Measurements from ENCODE around the gene RUFY1. TPM values are rescaled to one million over a fixed set of nuclear protein-coding genes. Genes with fewer than 3 reads are reported as not detected.

The RUFY1 gene
- total and polyA plus RNA-seq, 10 of the 15 experiments (the other 5 are each of a cell fraction or from before 2014, with no cell fraction given) = 5.7 to 36.3 (median 24.5) TPM

- Histone ChIP-seq H3K27me3 (replicated peaks in 1 of 2; ENCODE audit: control insufficient read depth in 2 of 2, insufficient read depth in 2 of 2, low read length in 1 of 2) (no peaks in the 10 kb centered on the region), H3K79me2 (ENCODE audit: control insufficient read depth, insufficient read depth, low read length) (no peaks in the 10 kb centered on the region), H3K4me2 (ENCODE audit: control insufficient read depth, insufficient read depth) (no peak overlapping the region), H3K4me3 (no peak overlapping the region), H3K27ac (ENCODE audit: control insufficient read depth, insufficient read depth) (no peak overlapping the region), H2AFZ (ENCODE audit: control insufficient read depth, low read depth, low read length) (no peak overlapping the region), H3K9ac (ENCODE audit: control insufficient read depth, insufficient read depth, low read length) (no peak overlapping the region), H3K9me3 (replicated peaks; ENCODE audit: control insufficient read depth, insufficient read depth, low read length) (no peaks in the 10 kb centered on the region), H3K4me1 (ENCODE audit: control insufficient read depth, insufficient read depth, low read length) (no peaks in the 10 kb centered on the region), H3K36me3 (ENCODE audit: control insufficient read depth in 2 of 2, insufficient read depth in 2 of 2, low read length in 1 of 2) (no peaks in the 10 kb centered on the region), H4K20me1 (ENCODE audit: control insufficient read depth, insufficient read depth) (no peaks in the 10 kb centered on the region)
- intact Hi-C loops (cut with micrococcal nuclease; ENCODE audit: unreplicated experiment) (no loop called here), in situ Hi-C loops (cut with MboI) (no loop called here)
- FAIRE-seq (no peak), ATAC-seq (no peak), DNase-seq (ENCODE audit: low read depth, low spot score) (no peak)
- WGBS (ENCODE audit: insufficient coverage, insufficient replicate concordance, low lambda C conversion rate, missing lambda C conversion rate) = 45% methylated on average over 17 of the region's 17 CpGs
- SMC1A ChIA-PET (ENCODE audit: uncharacterized antibody, unreplicated experiment) = no interaction called here
- TF ChIP-seq WRNIP1 (IDR thresholded peaks at IDR 0.05; ENCODE audit: borderline replicate concordance, low read depth, low read length) (no peak), E2F8 (IDR thresholded peaks at IDR 0.05; ENCODE audit: low read depth, partially characterized antibody) (no peak), ZZZ3 (IDR thresholded peaks at IDR 0.05; ENCODE audit: control insufficient read depth, insufficient read length, low read depth) (no peak), SUZ12 (IDR thresholded peaks at IDR 0.05; ENCODE audit: unreplicated experiment) (no peak), HDAC2 (IDR thresholded peaks at IDR 0.05) (no peak), JUND (IDR thresholded peaks at IDR 0.05; ENCODE audit: low read depth, low read length) (no peak), NFIC (IDR thresholded peaks at IDR 0.05; ENCODE audit: low read depth, low read length) (no peak), PAX8 (IDR thresholded peaks at IDR 0.05) (no peak), BRCA1 (IDR thresholded peaks at IDR 0.05; ENCODE audit: low read depth, low read length) (no peak), HDGF (IDR thresholded peaks at IDR 0.05) (no peak), TBL1XR1 (IDR thresholded peaks at IDR 0.05; ENCODE audit: low read depth, low read length) (no peak), MXI1 (IDR thresholded peaks at IDR 0.05; ENCODE audit: low read depth, low read length) (no peak), CBFB (IDR thresholded peaks at IDR 0.05; ENCODE audit: low read depth) (no peak), USF1 (IDR thresholded peaks at IDR 0.05; ENCODE audit: borderline replicate concordance, extremely low read length, insufficient read depth, low read depth, low read length) (no peak), KLF5 (IDR thresholded peaks at IDR 0.05; ENCODE audit: partially characterized antibody) (no peak)
- TF ChIP-seq, protein P1, sequence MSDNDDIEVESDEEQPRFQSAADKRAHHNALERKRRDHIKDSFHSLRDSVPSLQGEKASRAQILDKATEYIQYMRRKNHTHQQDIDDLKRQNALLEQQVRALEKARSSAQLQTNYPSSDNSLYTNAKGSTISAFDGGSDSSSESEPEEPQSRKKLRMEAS (IDR thresholded peaks at IDR 0.05; ENCODE audit: low read depth, low read length) = no peak
- BruUV-seq (replicated peaks) = no TSS peak
- RAD21 ChIA-PET (ENCODE audit: unreplicated experiment) = no interaction called here
- CTCF ChIA-PET = interaction anchor here (1.0 kb wide), 1 partner anchor 11 kb away, joined by 3 read pairs; no protein-coding TSS in a partner anchor
- POLR2A ChIA-PET = no interaction called here
Observed at GRCh38 chr5:179504600-179505396, 45.6 kb upstream of the RUFY1 start.

All from GM12878 (cell line).